IMR-90 (cell line): ENCODE data around the gene SYNE1. TPM values are rescaled to one million over a fixed set of nuclear protein-coding genes. Genes with fewer than 3 reads are reported as not detected.

Experiments
- ATAC-seq: fragments of 200-7000 bp; cut with Tn5 transposase; 2 replicates; pipeline ENCODE4 v1.9.1; 2020; ENCODE audit warnings: low read depth, mild to moderate bottlenecking, moderate library complexity
- BruUV-seq: library from RNA; stranded (reverse); fragments of 400-500 nt; replicated peaks from 2 replicates; lab custom pipeline; 2021; lab: Mats Ljungman, UMichigan
- CTCF ChIA-PET: fragments of 300-600 bp; formaldehyde crosslinking; extraction: SDS; loops from one replicate; lab custom pipeline; 2021; ENCODE audit warnings: antibody characterized with exemption; lab: Yijun Ruan, JAX
- POLR2A ChIA-PET: fragments of 300-600 bp; sonication (Branson Sonifier 250); formaldehyde crosslinking; loops from one replicate; lab custom pipeline; 2022; ENCODE audit warnings: antibody characterized with exemption; ENCODE audit not compliant: unreplicated experiment; lab: Charles Lee
- DNase-seq: peaks from one replicate; pipeline ENCODE4 v3.0.0; 2013
- H2AFZ ChIP-seq: replicated peaks from 2 replicates; pipeline ENCODE3; 2013; ENCODE audit warnings: low read length, mild to moderate bottlenecking; ENCODE audit not compliant: poor library complexity
- H2AK5ac ChIP-seq: 2 replicates; pipeline ENCODE4 v1.6.1; 2013; ENCODE audit warnings: low read depth, low read length, inconsistent platforms
- H2AK9ac ChIP-seq: replicated peaks from 2 replicates; pipeline ENCODE3; 2013; ENCODE audit warnings: mild to moderate bottlenecking, low read depth, low read length, moderate library complexity; ENCODE audit not compliant: poor library complexity
- H2BK120ac ChIP-seq: 2 replicates; pipeline ENCODE4 v1.6.1; 2013; ENCODE audit warnings: low read depth, low read length, inconsistent platforms
- H2BK15ac ChIP-seq: 3 replicates; pipeline ENCODE4 v1.6.1; 2013; ENCODE audit warnings: low read depth, low read length, inconsistent platforms
- H2BK20ac ChIP-seq: 2 replicates; pipeline ENCODE4 v1.6.1; 2013; ENCODE audit warnings: low read depth, mild to moderate bottlenecking, inconsistent platforms, low read length, moderate library complexity
- H2BK5ac ChIP-seq: 2 replicates; pipeline ENCODE4 v1.6.1; 2013; ENCODE audit warnings: mild to moderate bottlenecking, low read depth, low read length, inconsistent platforms; ENCODE audit not compliant: poor library complexity, severe bottlenecking
- H3K14ac ChIP-seq: replicated peaks from 2 replicates; pipeline ENCODE4 v1.6.1; 2013; ENCODE audit warnings: low read depth, low read length, inconsistent platforms
- H3K18ac ChIP-seq: 2 replicates; pipeline ENCODE4 v1.6.1; 2013; ENCODE audit warnings: low read depth, low read length, control low read depth
- H3K23ac ChIP-seq: 2 replicates; pipeline ENCODE4 v1.6.1; 2013; ENCODE audit warnings: low read depth, low read length, inconsistent platforms
- H3K27ac ChIP-seq: 2 replicates; pipeline ENCODE4 v1.5.1; 2013; ENCODE audit warnings: mild to moderate bottlenecking, control low read depth, low read length; ENCODE audit not compliant: insufficient read depth
- H3K27me3 ChIP-seq: 2 replicates; pipeline ENCODE4 v1.6.1; 2013; ENCODE audit warnings: low read length; ENCODE audit not compliant: control insufficient read depth, insufficient read depth
- H3K36me3 ChIP-seq: 2 replicates; pipeline ENCODE4 v1.6.1; 2013; ENCODE audit warnings: low read length, mixed read lengths; ENCODE audit not compliant: control insufficient read depth, insufficient read depth
- H3K4ac ChIP-seq: 2 replicates; pipeline ENCODE4 v1.6.1; 2013; ENCODE audit warnings: low read depth, low read length, inconsistent platforms
- H3K4me1 ChIP-seq: 2 replicates; pipeline ENCODE4 v1.6.1; 2013; ENCODE audit warnings: low read length, mixed read lengths; ENCODE audit not compliant: control insufficient read depth, insufficient read depth
- H3K4me2 ChIP-seq: 2 replicates; pipeline ENCODE4 v1.6.1; 2013; ENCODE audit warnings: low read depth, mild to moderate bottlenecking, control low read depth, low read length, moderate library complexity
- H3K4me3 ChIP-seq: 2 replicates; pipeline ENCODE4 v1.5.1; 2013; ENCODE audit warnings: low read depth, mild to moderate bottlenecking, control low read depth, low read length, moderate library complexity; ENCODE audit not compliant: insufficient read depth
- H3K56ac ChIP-seq: 2 replicates; pipeline ENCODE4 v1.6.1; 2013; ENCODE audit warnings: low read length, inconsistent platforms; ENCODE audit not compliant: insufficient read depth; ENCODE audit errors: extremely low read depth
- H3K79me1 ChIP-seq, 2 experiments: 2 replicates each; pipeline ENCODE4 v1.6.1; 2013; ENCODE audit warnings: low read length in 2 of 2, inconsistent platforms in 1 of 2, low read depth in 1 of 2
- H3K9ac ChIP-seq: 2 replicates; pipeline ENCODE4 v1.6.1; 2013; ENCODE audit warnings: low read depth, low read length, control low read depth
- H3K9me1 ChIP-seq: 2 replicates; pipeline ENCODE4 v1.6.1; 2013; ENCODE audit warnings: low read length, inconsistent platforms; ENCODE audit not compliant: insufficient read depth
- H3K9me3 ChIP-seq: 2 replicates; pipeline ENCODE4 v1.6.1; 2013; ENCODE audit warnings: low read length; ENCODE audit not compliant: control insufficient read depth, insufficient read depth
- H4K20me1 ChIP-seq: 2 replicates; pipeline ENCODE4 v1.6.1; 2013; ENCODE audit warnings: low read length, inconsistent platforms; ENCODE audit not compliant: insufficient read depth
- H4K5ac ChIP-seq: 2 replicates; pipeline ENCODE4 v1.6.1; 2013; ENCODE audit warnings: mild to moderate bottlenecking, low read depth, low read length, control low read depth
- H4K8ac ChIP-seq, 2 experiments: 2 replicates each; pipeline ENCODE4 v1.6.1; 2013; ENCODE audit warnings: low read depth in 2 of 2, low read length in 2 of 2, control low read depth in 1 of 2, inconsistent platforms in 1 of 2
- H4K91ac ChIP-seq: 2 replicates; pipeline ENCODE4 v1.6.1; 2013; ENCODE audit warnings: low read depth, low read length, inconsistent platforms; ENCODE audit not compliant: insufficient read depth
- POLR2A ChIP-seq: IDR thresholded peaks from 2 replicates; pipeline ENCODE4 v1.6.1; 2012; ENCODE audit warnings: mild to moderate bottlenecking, low read depth, low read length
- WGBS, 2 experiments: methylation state at CpG; one replicate each; pipeline versions ENCODE4 v1.1.5 to v1.1.7; 2013; ENCODE audit warnings: missing lambda C conversion rate in 2 of 2; ENCODE audit not compliant: insufficient read length in 1 of 2; ENCODE audit errors: extremely low coverage in 2 of 2; 5-methylcytosine and 5-hydroxymethylcytosine counted together
- dilution Hi-C: fragments of 300-500 bp; cut with HindIII; formaldehyde crosslinking; loops from one replicate; pipeline ENCODE4 v1.14.3; 2018; ENCODE audit warnings: low sequenced_read_pairs; ENCODE audit not compliant: unreplicated experiment
- in situ Hi-C: fragments of 300-500 bp; cut with MboI; formaldehyde crosslinking; loops from 3 replicates; pipeline ENCODE4 v1.14.3; 2019; ENCODE audit warnings: low sequenced_read_pairs, inconsistent platforms, mixed read lengths
- intact Hi-C: fragments of 100-400 bp; cut with micrococcal nuclease; formaldehyde crosslinking; loops from 2 replicates; pipeline ENCODE4 v1.10.0; 2022
- polyA plus RNA-seq, 3 experiments: library from polyadenylated mRNA; depleted of rRNA; stranded (reverse); fragments of >200 nt; gene quantifications; 2 replicates each; pipeline ENCODE4 v1.2.3, GENCODE V29; 2012; ENCODE audit warnings: low replicate concordance in 1 of 3
- total RNA-seq: library from RNA; depleted of rRNA; stranded (reverse); fragments of >200 nt; gene quantifications from 2 replicates; pipeline ENCODE4 v1.2.3, GENCODE V29; 2012

Gene SYNE1
- total and polyA plus RNA-seq, 2 of the 4 experiments (the other 2 are of a cell fraction): 34.1 to 159 TPM

DNA sequence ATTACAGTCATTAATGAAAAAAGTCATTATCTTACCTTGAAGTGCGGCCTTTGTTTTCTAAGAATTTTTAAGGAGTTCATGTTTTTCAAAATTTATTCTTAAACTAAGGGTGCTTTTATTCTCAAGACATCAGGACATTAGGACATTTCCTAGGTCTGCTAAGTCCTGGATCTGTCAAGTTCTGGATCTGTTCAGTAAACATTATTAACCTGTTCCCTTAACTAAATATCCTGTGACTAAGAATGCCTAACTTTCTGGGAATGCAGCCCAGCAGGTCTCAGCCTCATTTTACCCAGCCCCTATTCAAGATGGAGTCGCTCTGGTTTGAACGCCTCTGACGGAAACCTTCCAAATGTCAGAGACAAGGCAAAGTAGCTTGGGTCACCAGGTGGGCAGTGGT, 302.6 kb downstream of the SYNE1 start:
- H3K18ac ChIP-seq: no peak overlapping the region
- H2BK20ac ChIP-seq: no peak overlapping the region
- POLR2A ChIA-PET: no interaction called here
- no peaks in the 10 kb centered on the region for H3K4me1 ChIP-seq
- no peak for ATAC-seq
- H3K23ac ChIP-seq: no peak overlapping the region
- H3K9me1 ChIP-seq: peaks cover 4% of the 10 kb centered on the region; the same call in 1 of the 2 replicates
- no peak overlapping the region for H3K56ac ChIP-seq
- no peak overlapping the region for H3K27ac ChIP-seq
- H3K36me3 ChIP-seq: peaks cover 46% of the 10 kb centered on the region
- no CpG with 5 or more reads among the region's 4 CpGs for WGBS, 2 experiments
- no peak overlapping the region for H3K4me3 ChIP-seq
- no peak overlapping the region for H3K4ac ChIP-seq
- no peak overlapping the region for H3K14ac ChIP-seq
- BruUV-seq: no TSS peak
- no peak for TF ChIP-seq POLR2A
- peaks cover 6 to 10% of the 10 kb centered on the region in 2 experiments; a peak in 2 of 4 replicates for H3K79me1 ChIP-seq
- no peak overlapping the region for H3K9ac ChIP-seq
- no peaks in the 10 kb centered on the region for H3K9me3 ChIP-seq
- no peak overlapping the region for H2AK9ac ChIP-seq
- H4K91ac ChIP-seq: no peak overlapping the region
- H3K4me2 ChIP-seq: no peak overlapping the region
- no peak overlapping the region for H2BK120ac ChIP-seq
- in situ Hi-C loops (no loop called here), dilution Hi-C loops (no loop called here), intact Hi-C loops (no loop called here)
- CTCF ChIA-PET: no interaction called here
- no peak overlapping the region for H2AK5ac ChIP-seq
- no peak overlapping the region for H2BK5ac ChIP-seq
- 0 out of 2 replicates have a peak, but pooled peaks cover 3% of the 10 kb centered on the region for H4K20me1 ChIP-seq
- DNase-seq: no peak
- H2AFZ ChIP-seq: no peak overlapping the region
- H4K8ac ChIP-seq: no peak overlapping the region
- no peak overlapping the region for H4K5ac ChIP-seq
- no peaks in the 10 kb centered on the region for H3K27me3 ChIP-seq
- no peak overlapping the region for H2BK15ac ChIP-seq
